ENCODE results near the gene CABP1.

GRCh38 chr12:120651821-120652220, 11.4 kb downstream of the CABP1 start:
- TF ChIP-seq POLR2A (IDR thresholded peaks at IDR 0.05): no peak
- TF ChIP-seq CTCF (IDR thresholded peaks at IDR 0.05): no peak
